Choroid plexus epithelial cell (primary cell): ENCODE measurements around the gene TIMM17B.

Experiments
- DNase-seq: peaks from one replicate; pipeline ENCODE4 v3.0.0-alpha.2; 2010; ENCODE audit warnings: low read depth
- H3K4me3 ChIP-seq: 2 replicates; pipeline ENCODE4 v1.5.1; 2011; ENCODE audit warnings: low read depth, mild to moderate bottlenecking, control low read depth, low read length, moderate library complexity
- TF ChIP-seq, protein P1 (sequence below): conservative IDR thresholded peaks from 2 replicates; pipeline ENCODE4 v1.5.1; 2011; ENCODE audit warnings: low read depth, mild to moderate bottlenecking, control low read depth, inconsistent platforms, low read length, moderate library complexity

Gene TIMM17B

DNA sequence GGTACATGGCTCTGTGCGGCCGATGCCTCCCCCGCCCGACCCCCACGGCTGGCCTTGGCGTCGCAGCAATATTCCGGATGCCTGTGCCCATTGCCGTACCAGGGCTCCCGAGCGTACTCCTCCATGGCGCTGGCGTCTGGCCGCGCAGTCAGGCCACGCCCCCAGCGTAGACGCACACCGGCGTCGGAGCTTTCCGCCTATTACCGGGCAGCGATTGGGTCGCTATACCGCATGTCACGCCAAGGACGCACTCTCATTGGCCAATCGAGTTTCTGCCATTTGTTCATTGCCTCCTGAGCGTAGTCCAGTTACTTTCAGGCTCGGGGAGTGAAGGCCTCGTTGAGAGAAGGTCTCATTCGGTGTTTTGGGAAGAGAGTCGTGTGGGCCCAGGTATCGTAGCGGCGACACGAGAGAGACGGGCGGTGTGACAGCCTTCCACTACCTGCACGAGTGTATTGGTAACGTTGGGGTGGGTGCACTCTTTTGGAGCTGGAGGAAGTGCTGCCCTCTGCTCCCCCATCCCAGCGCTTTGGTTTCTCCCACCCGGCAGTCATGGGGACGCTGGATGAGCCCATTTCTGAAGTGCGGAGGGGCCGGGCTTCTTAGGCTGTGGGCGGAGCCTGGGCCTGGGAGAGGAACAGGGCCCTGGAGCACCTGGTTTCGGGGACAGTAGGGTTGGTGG is at the start of gene TIMM17B, which contains the start of gene PQBP1:
TIMM17B (minus strand) TSS at position 144 of the 682 bp plus-strand sequence; CDS start at position 125, 19 bp downstream.
PQBP1 (plus strand) TSS at position 306 of the 682 bp plus-strand sequence. CDS start 580 bp downstream, outside the sequence.
- TF ChIP-seq, protein P1, sequence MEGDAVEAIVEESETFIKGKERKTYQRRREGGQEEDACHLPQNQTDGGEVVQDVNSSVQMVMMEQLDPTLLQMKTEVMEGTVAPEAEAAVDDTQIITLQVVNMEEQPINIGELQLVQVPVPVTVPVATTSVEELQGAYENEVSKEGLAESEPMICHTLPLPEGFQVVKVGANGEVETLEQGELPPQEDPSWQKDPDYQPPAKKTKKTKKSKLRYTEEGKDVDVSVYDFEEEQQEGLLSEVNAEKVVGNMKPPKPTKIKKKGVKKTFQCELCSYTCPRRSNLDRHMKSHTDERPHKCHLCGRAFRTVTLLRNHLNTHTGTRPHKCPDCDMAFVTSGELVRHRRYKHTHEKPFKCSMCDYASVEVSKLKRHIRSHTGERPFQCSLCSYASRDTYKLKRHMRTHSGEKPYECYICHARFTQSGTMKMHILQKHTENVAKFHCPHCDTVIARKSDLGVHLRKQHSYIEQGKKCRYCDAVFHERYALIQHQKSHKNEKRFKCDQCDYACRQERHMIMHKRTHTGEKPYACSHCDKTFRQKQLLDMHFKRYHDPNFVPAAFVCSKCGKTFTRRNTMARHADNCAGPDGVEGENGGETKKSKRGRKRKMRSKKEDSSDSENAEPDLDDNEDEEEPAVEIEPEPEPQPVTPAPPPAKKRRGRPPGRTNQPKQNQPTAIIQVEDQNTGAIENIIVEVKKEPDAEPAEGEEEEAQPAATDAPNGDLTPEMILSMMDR, result no peak
- peak within 1 kb of the TSS; percentile 77 for H3K4me3 ChIP-seq
- peak; percentile 98 for DNase-seq

DNA sequence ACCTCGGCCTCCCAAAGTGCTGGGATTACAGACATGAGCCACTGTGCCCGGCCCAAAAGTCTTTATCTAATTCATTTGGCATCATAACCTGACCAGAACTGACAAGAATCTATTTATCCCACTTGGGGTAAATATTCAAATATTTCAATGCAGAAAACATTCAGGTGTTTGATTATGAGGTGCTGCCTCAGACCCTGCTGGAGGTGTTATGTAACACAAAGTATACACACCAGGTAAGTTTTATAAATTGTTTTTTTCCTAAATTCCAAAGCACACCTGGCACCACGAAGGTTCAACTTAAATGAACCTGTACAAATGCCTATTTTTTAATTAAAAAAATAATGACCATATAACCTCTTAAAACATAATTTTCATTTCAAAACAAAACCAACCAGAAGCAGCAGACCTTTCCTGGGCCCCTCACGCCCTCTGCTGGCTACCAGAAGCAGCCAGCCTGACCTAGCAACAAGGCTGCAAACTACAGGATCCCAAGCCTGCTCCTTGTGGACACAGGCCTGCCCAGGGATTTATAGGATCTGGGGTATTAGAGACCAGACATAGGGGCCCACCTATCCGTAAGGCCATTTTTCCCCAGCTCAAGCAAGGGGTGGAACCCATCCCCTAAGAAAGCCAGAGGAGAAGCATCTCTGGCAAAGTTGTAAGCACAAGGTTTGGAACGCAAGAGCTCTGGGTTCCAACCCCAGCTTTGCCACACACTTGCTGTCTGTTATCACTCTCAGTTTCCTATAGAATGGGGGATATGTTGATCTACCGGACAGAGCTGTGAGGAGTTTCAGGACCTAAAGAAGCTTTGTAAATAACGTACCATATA is 48.2 kb upstream of the TIMM17B start:
- DNase-seq, result peak; percentile 66
- TF ChIP-seq, protein P1, result peak; percentile 84
- H3K4me3 ChIP-seq, result no peak overlapping the region

DNA sequence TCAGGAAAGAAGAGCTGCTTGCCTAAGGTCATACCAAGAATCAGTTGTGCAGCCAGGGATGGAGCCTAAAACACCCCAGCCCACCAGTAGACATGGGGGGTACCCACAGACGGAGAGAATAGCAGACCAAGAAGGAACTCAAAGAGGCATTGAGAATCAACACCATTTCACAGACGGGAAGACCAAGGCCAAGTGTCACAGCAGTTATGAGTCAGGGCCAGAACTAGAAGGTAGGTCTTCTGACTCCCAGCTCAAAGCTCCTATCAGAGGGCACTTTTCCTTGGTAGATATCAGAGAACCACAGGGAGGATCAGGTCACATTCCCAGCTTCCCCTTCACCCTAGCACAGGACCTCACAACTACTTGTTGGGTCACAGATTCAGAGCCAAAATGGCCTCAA is 45.3 kb upstream of the TIMM17B start:
- H3K4me3 ChIP-seq, result no peak overlapping the region
- DNase-seq, result no peak
- TF ChIP-seq, protein P1, result no peak

DNA sequence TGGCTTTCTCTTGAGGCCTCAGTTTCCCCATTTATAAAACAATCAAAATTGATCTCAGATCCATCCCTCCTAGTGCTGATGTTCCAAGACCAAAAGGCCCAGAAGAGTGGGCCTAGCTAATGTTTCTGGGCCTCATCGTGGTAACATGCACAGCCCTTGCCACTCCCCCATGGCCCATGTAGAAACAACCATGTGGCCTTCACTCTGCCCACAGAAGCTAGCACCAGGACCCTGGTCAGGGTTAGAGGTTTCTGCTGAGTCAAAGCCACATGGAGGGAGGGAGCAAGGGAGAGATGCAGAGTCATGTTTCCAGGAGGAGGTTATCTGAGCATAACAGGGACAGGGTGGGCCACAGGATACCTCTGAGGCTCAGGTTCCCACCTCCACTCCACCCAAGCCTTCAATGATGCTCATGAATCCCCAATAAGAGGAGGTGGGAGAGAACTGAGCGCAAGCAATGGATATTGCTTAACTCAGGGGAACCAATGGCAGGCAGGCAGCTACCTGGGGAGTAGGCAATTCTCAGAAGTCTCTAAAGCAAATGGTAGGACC is 42.9 kb upstream of the TIMM17B start:
- no peak overlapping the region for H3K4me3 ChIP-seq
- TF ChIP-seq, protein P1, result no peak
- DNase-seq, result no peak

DNA sequence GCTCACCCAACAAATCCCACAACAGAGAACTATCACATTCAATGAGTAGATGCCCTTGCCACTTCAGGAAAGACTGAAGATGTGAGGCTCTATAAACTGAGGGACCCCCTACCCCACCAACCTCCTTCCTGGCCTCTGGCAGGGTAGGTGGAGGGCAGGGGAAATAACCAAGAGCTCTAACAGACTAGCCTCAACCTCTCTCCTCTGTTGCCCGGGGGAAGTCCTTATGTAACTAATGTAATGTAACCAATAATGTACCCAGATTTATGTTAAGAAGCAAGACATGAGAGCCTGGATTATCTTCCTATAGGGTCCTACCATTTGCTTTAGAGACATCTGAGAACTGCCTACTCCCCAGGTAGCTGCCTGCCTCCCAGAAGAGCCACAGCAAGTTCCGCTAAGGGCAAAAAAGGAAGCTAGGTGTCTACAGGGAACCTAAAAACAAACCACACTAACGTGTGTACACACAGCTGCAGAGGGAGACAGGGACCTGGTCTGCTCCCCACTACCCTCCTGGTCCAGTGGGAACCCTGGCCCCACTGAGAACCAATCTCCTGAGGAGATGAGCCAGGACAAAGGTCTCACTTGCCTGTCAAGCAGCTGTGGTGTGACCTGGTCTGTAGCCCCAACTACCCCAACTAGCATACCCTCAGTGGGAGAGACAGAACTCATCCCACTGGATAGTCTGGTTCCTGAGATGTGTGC is 42.1 kb upstream of the TIMM17B start:
- no peak for DNase-seq
- no peak overlapping the region for H3K4me3 ChIP-seq

DNA sequence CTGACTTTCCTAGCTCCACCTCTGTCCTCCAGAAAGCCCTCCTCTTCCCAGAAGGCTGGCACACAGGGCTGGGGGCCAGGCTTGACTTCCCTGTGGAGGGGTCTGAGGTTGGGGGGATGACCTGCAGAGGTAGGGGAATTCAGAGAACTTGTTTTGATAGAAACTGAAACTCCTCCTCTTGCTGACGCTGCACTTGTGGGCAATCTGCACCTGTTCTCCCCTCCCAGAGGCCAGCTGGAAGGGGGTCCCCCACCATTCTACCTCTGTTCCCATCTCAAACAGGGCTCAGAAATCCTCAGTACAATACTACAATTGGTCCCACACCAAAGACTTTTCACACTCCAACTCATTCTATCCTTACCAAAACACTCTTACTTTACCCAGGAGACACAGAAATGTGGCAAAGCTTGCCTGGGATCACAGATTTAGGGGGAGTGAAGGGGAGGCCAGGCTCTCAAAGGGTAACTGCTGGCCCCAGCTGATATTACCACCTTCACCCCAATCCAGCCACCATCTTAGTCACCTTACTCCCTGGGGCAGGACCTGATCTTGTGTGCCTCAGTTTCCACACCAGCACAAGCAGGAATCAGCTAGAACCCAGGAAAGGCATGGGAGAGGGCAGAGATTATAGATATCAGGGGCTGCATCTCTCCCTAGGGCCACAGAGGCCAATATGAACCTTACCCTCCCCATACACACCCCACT is 41.3 kb upstream of the TIMM17B start:
- DNase-seq, result no peak

More for the DNA sequence above, 42.1 kb upstream of the TIMM17B start:
- TF ChIP-seq, protein P1, result no peak

More for the DNA sequence above, 41.3 kb upstream of the TIMM17B start:
- no peak overlapping the region for H3K4me3 ChIP-seq
- TF ChIP-seq, protein P1, result no peak
